GM18909 (cell line): ENCODE data around the gene KLRF2.
"Not testable (repeated sequence)": the region's sequence is repeated elsewhere in the genome, so short reads cannot be mapped to it uniquely, and the experiment has no call there.

Source experiments
- ATAC-seq: cut with Tn5 transposase; IDR thresholded peaks from one replicate; pipeline ENCODE4 v1.9.1; 2021; ENCODE audit warnings: mild to moderate bottlenecking; ENCODE audit not compliant: unreplicated experiment, poor library complexity

Gene KLRF2

GRCh38 chr12:9881246-9881645, at the start of gene KLRF2:
Gene KLRF2 (plus strand): TSS chr12:9881489. CDS start chr12:9881596, 107 bp downstream.
- ATAC-seq: no peak

GRCh38 chr12:9831720-9832119, 49.6 kb upstream of the KLRF2 start:
- ATAC-seq: no peak

DNA sequence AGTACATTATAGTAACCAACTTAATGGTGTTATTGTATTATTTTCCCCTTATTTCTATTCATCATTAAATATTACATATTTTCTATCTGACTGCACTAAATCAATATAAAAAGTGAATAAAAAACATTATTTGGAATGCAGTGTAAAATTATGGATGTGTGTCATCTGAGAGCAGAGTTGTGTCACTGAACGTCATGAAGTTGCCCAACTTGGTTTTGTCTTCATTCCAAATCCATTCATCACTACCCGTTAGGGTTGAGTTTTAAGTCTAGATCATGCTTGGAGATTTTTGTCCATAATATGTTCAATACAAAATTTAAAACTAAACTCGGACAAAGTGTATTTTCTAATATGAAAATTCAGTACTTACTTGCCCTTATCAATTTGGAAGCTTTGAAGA, 37.9 kb upstream of the KLRF2 start:
- ATAC-seq: no peak

DNA sequence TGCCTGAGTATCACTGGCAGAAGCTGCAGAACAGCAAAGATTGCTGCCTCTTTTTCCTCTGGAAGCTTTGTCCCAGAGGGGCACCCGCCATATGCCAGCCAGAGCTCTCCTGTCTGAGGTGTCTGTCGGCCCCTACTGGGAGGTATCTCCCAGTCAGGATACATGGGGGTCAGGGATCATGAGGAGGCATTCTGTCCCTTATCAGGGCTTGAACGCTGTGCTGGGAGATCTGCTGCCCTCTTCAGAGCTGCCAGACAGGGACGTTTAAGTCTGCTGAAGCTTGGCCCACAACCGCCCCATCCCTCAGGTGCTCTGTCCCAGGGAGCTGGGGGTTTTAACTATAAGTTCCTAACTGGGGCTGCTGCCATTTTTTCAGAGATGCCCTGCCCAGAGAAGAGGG, 32.4 kb upstream of the KLRF2 start:
- ATAC-seq: no peak

GRCh38 chr12:9851050-9851449, 30.2 kb upstream of the KLRF2 start:
- ATAC-seq: no peak

DNA sequence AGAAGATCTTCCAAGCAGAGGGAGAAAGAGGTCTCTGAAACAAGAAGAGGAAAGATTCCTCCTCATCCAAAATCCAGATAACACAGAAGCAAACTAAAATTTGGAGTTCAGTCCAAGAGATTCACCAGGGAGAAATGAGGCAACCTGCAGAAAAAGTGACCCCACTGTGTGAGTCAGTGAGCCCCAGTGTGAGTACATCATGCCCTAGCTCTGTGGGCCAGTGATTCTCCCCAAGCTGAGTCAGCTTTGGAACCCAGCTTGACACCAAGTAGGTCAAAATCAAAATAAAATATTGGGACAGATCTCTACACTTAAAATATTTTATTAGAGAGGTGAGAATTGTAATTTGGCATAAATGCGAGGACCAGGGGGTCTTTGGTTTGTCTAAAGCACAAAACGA, 29.4 kb upstream of the KLRF2 start:
- ATAC-seq: no peak

GRCh38 chr12:9856151-9856550, 25.1 kb upstream of the KLRF2 start:
- ATAC-seq: no peak

GRCh38 chr12:9856894-9857293, 24.4 kb upstream of the KLRF2 start:
- no peak for ATAC-seq

GRCh38 chr12:9858135-9858534, 23.2 kb upstream of the KLRF2 start:
- no peak for ATAC-seq

DNA sequence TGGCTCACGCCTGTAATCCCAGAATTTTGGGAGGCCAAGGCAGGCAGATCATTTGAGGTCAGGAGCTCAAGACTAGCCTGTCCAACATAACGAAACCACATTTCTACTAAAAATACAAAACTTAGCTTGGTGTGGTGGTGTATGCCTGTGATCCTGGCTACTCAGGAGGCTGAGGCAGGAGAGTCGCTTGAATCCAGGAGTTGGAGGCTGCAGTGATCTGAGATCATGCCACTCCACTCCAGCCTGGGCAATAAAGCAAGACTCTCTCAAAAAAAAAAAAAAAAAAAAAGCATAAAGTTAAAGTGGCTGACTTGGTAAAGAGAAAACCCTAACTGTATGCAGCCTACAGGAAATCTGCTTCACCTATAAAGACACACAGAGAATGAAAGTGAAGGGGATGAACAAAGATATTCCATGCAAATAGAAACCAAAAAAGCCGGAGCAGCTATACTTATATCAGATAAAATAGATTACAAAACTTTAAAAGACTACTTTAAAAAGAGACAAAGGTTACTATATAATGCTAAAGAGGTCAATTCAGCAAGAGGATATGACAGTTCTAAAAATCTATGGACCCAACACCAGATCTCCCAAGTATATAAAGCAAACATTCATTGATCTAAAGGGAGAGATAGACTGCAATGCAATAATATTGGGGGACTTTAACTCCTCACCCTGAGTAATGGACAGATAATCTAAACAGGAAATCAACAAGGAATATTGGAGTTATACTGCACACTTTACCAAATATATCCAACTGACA, 16.2 kb upstream of the KLRF2 start:
- no peak for ATAC-seq

DNA sequence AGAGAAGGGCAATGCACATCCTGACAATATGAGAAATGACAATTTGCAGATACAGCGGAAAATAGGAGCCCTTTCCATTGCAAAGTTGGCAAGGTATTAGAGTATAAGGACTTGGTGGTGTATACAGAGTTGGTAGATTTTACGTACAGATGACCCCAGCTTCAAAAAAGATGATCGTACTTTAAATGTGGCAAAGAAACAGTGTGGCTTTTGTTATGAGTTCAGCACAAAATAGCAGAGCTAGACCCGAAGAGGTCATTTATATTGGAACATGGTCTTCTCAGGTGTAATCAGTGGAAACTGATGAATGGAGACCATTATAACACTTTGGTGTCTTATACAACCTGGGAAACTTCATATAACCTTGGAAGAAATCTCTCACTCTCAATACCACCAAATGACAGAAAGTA, 14.4 kb upstream of the KLRF2 start:
- no peak for ATAC-seq

GRCh38 chr12:9867531-9867930, 13.8 kb upstream of the KLRF2 start:
- no peak for ATAC-seq

GRCh38 chr12:9868311-9868801, 12.9 kb upstream of the KLRF2 start:
- no peak for ATAC-seq

- no peak for ATAC-seq
These were observed 12.4 kb upstream of the KLRF2 start for GRCh38 chr12:9868951-9869306.

GRCh38 chr12:9869307-9870161, 11.8 kb upstream of the KLRF2 start, which contains the start of gene CLEC2B:
Gene CLEC2B (minus strand): TSS chr12:9869354.
- ATAC-seq: peak; percentile 39

DNA sequence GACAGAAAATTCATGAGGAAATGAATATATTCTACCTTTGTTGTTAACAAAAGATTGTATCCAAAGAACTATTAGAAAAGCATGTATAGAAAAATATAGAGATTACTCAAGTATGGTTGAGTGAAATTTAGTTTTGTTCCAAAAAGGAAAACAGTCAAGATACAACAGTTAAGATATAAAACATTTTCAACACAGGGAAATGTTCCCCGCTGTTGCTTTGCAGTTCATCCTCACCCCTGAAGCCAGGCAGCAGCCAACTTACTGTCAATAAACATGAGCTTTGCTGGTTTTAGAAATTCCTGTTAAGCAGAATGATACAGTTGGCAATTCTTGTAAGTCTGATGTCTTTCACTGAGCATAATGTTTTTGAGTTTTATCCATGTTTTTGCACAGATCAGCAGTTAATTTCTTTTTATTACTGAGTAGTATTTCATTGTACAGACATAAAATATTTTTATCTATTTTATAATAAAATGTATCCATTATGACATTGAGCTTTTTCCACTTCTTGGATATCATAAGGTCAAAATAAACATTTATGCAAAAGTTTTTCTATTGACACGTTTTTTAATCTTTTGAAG, 10.9 kb upstream of the KLRF2 start:
- ATAC-seq: no peak

DNA sequence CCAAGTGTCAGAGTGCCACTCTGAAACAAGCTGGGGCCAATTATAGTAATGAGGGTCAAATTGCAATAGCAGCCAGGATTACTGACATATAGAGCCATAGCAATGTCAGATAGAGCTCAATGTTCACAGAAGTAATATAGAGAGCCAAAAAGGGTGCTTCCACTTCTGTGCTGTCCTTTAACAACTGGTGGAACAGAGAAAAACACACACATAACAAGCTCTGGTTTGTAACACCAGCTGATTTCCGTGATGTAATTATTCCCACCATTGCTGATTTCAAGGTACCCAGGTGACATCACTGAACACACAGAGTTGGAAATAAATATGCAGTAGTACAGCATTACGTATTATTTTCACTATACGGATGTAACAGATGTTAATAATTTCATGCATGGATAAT, 9.1 kb upstream of the KLRF2 start:
- ATAC-seq: no peak

DNA sequence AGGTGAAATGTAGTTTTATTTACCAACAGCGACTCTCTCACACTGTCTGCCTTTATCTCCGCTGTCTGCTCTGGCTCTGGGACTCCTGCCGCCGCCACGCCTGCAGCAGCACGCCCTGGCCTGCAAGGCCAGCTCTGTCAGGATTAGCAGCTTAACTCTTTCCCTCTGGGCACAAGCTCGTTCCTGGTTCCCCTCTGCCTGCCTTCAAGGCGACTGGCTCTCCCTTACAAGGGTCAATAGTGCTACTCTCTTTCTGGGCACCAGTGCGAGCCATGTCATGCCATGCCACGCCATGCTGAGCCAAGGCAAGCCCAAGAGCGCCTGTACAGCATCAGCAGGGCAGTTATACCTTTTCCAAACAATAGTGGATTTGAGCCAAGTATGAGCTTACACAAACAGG, 8.5 kb upstream of the KLRF2 start:
- ATAC-seq: no peak

- ATAC-seq: not testable (repeated sequence)
These were observed 5.2 kb upstream of the KLRF2 start for GRCh38 chr12:9876120-9876519.

GRCh38 chr12:9880532-9881078, 684 bp upstream of the KLRF2 start:
- no peak for ATAC-seq

DNA sequence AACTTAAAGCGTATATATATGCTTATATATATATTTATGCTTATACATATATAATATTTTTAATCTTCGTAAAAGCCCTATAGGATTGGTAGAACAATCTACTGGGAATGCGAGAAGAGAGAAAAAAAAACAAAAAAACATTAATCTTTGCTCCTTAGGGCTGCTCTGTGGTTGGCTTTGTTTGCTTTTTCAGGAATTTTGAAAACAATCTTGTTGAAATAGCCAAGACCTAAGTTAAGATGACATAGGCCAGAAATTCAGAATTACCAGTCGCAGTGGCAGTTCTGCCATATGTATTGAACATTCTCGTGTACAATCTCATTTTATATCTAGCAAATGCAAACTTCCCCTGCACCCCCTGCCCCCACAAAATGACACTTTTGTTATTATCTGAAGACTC, 699 bp downstream of the KLRF2 start:
- ATAC-seq: no peak
